Natural killer cell (primary cell): ENCODE measurements around the gene TMEM138. TPM values are rescaled to one million over a fixed set of nuclear protein-coding genes. Genes with fewer than 3 reads are reported as not detected.

Source experiments
- ATAC-seq, 3 donors: fragments of 150-1000 bp in 2 of 3; fragments of 200-7000 bp in 1 of 3; cut with Tn5 transposase; 1 replicate in 1 of 3; 2 replicates in 2 of 3; pipeline ENCODE4 v1.10.0; 2021; ENCODE audit warnings: mild to moderate bottlenecking in 2 of 3, moderate library complexity in 2 of 3
- DNase-seq, 2 donors: peaks; one replicate each; pipeline versions ENCODE4 v3.0.0 to v3.0.0-alpha.2; 2013 to 2021; ENCODE audit warnings: mixed read lengths in 1 of 2
- H3K27ac ChIP-seq: one replicate; pipeline ENCODE4 v1.5.1; 2013; ENCODE audit warnings: mild to moderate bottlenecking, low read length
- H3K27me3 ChIP-seq: one replicate; pipeline ENCODE4 v1.6.1; 2013; ENCODE audit warnings: low read length; ENCODE audit not compliant: control insufficient read depth, insufficient read depth
- H3K36me3 ChIP-seq: one replicate; pipeline ENCODE4 v1.6.1; 2013; ENCODE audit warnings: low read length; ENCODE audit not compliant: control insufficient read depth, insufficient read depth
- H3K4me1 ChIP-seq: one replicate; pipeline ENCODE4 v1.6.1; 2013; ENCODE audit warnings: low read length; ENCODE audit not compliant: control insufficient read depth, insufficient read depth
- H3K4me3 ChIP-seq: one replicate; pipeline ENCODE4 v1.5.1; 2013; ENCODE audit warnings: low read length
- H3K9me3 ChIP-seq: one replicate; pipeline ENCODE4 v1.6.1; 2013; ENCODE audit warnings: low read length; ENCODE audit not compliant: control insufficient read depth, insufficient read depth
- H3K27ac Mint-ChIP-seq, 2 donors: one replicate each; pipeline ENCODE4 v1.8.0; 2022; ENCODE audit warnings: mild to moderate bottlenecking in 2 of 2, mixed read lengths in 2 of 2, moderate library complexity in 1 of 2
- H3K27me3 Mint-ChIP-seq, 2 donors: one replicate each; pipeline ENCODE4 v1.8.0; 2022; ENCODE audit warnings: low read depth in 2 of 2, mixed read lengths in 2 of 2
- H3K36me3 Mint-ChIP-seq: one replicate; pipeline ENCODE4 v1.8.0; 2022; ENCODE audit warnings: mixed read lengths
- H3K4me1 Mint-ChIP-seq, 2 donors: one replicate each; pipeline ENCODE4 v1.8.0; 2022; ENCODE audit warnings: mixed read lengths in 2 of 2
- H3K4me3 Mint-ChIP-seq: one replicate; pipeline ENCODE4 v1.8.0; 2022; ENCODE audit warnings: mild to moderate bottlenecking, moderate library complexity, mixed read lengths
- H3K9me3 Mint-ChIP-seq, 2 donors: one replicate each; pipeline ENCODE4 v1.8.0; 2022; ENCODE audit warnings: mixed read lengths in 2 of 2
- CTCF ChIP-seq: fragments of 200-600 bp; IDR thresholded peaks from one replicate; pipeline ENCODE4 v1.8.0; 2022; ENCODE audit warnings: antibody characterized with exemption
- WGBS: methylation state at CpG from one replicate; pipeline ENCODE4 v1.1.7; 2013; ENCODE audit warnings: missing lambda C conversion rate; ENCODE audit not compliant: insufficient coverage; 5-methylcytosine and 5-hydroxymethylcytosine counted together
- intact Hi-C: fragments of 100-400 bp; cut with micrococcal nuclease; formaldehyde crosslinking; loops from one replicate; pipeline ENCODE4 v1.14.2; 2022
- total RNA-seq, 4 donors: library from RNA; stranded (reverse); fragments of 120-200 nt in 1 of 4; gene quantifications; one replicate each; pipeline versions ENCODE4 v1.2.3 to v1.2.4, GENCODE V29; 2013 to 2022

The TMEM138 gene
- total RNA-seq, 3 donors from 2014 or later (not counting 1 experiment from before 2014, with no cell fraction given) = 63.8 to 75.9 (median 66.5) TPM

GRCh38 chr11:61343792-61344745, 18.1 kb upstream of the TMEM138 start:
- Histone ChIP-seq H3K4me1 (no peaks in the 10 kb centered on the region), H3K9me3 (no peaks in the 10 kb centered on the region), H3K27me3 (no peaks in the 10 kb centered on the region), H3K36me3 (peaks cover 15% of the 10 kb centered on the region), H3K4me3 (no peak overlapping the region), H3K27ac (no peak overlapping the region)
- no peak for ATAC-seq
- DNase-seq = no peak
- no peaks in the 10 kb centered on the region for H3K4me1 Mint-ChIP-seq
- H3K36me3 Mint-ChIP-seq = no peaks in the 10 kb centered on the region
- H3K27ac Mint-ChIP-seq = no peak overlapping the region
- H3K9me3 Mint-ChIP-seq = no peaks in the 10 kb centered on the region
- 96% methylated on average over 24 of the region's 29 CpGs for WGBS
- no peak for TF ChIP-seq CTCF
- no peaks in the 10 kb centered on the region for H3K27me3 Mint-ChIP-seq
- no peak overlapping the region for H3K4me3 Mint-ChIP-seq
- intact Hi-C loops = no loop called here

GRCh38 chr11:61345170-61345610, 17.0 kb upstream of the TMEM138 start:
- H3K9me3 Mint-ChIP-seq = no peaks in the 10 kb centered on the region
- intact Hi-C loops = no loop called here
- ATAC-seq (no peak), DNase-seq (no peak)
- 86% methylated on average over 4 of the region's 4 CpGs for WGBS
- no peak overlapping the region for H3K4me3 ChIP-seq
- H3K9me3 ChIP-seq = no peaks in the 10 kb centered on the region
- no peaks in the 10 kb centered on the region for H3K27me3 ChIP-seq
- no peaks in the 10 kb centered on the region for H3K27me3 Mint-ChIP-seq
- no peaks in the 10 kb centered on the region for H3K4me1 ChIP-seq
- H3K36me3 ChIP-seq = peaks cover 21% of the 10 kb centered on the region
- H3K36me3 Mint-ChIP-seq = no peaks in the 10 kb centered on the region
- TF ChIP-seq CTCF = no peak
- peaks cover 0 to 4% of the 10 kb centered on the region in 2 donors for H3K4me1 Mint-ChIP-seq
- H3K27ac Mint-ChIP-seq = no peak overlapping the region
- no peak overlapping the region for H3K27ac ChIP-seq
- no peak overlapping the region for H3K4me3 Mint-ChIP-seq

- no peaks in the 10 kb centered on the region for H3K4me1 ChIP-seq
- ATAC-seq = no peak
- Mint-ChIP-seq H3K36me3 (no peaks in the 10 kb centered on the region), H3K27ac (no peak overlapping the region), H3K27me3 (no peaks in the 10 kb centered on the region), H3K4me3 (no peak overlapping the region), H3K9me3 (no peaks in the 10 kb centered on the region), H3K4me1 (peaks cover 0 to 4% of the 10 kb centered on the region in 2 donors)
- H3K36me3 ChIP-seq = peaks cover 29% of the 10 kb centered on the region
- no peak overlapping the region for H3K4me3 ChIP-seq
- TF ChIP-seq CTCF = no peak
- no peak for DNase-seq
- H3K9me3 ChIP-seq = no peaks in the 10 kb centered on the region
- H3K27me3 ChIP-seq = no peaks in the 10 kb centered on the region
- intact Hi-C loops = no loop called here
- WGBS = 82% methylated on average over 14 of the region's 14 CpGs
- H3K27ac ChIP-seq = no peak overlapping the region
Observed at GRCh38 chr11:61345954-61346843, 16.0 kb upstream of the TMEM138 start.
